B cell (primary cell): Measurements from ENCODE around the gene MAP1B.

ENCODE experiments used
- EZH2 ChIP-seq: IDR thresholded peaks from 2 replicates; pipeline ENCODE4 v1.6.1; 2012; ENCODE audit warnings: borderline replicate concordance, low read depth, mild to moderate bottlenecking, moderate library complexity, low read length; ENCODE audit not compliant: insufficient read depth, poor library complexity, severe bottlenecking
- TF ChIP-seq, protein P1 (sequence below): fragments of 200-600 bp; IDR thresholded peaks from one replicate; pipeline ENCODE4 v1.8.0; 2022; ENCODE audit warnings: antibody characterized with exemption, mild to moderate bottlenecking

DNA sequence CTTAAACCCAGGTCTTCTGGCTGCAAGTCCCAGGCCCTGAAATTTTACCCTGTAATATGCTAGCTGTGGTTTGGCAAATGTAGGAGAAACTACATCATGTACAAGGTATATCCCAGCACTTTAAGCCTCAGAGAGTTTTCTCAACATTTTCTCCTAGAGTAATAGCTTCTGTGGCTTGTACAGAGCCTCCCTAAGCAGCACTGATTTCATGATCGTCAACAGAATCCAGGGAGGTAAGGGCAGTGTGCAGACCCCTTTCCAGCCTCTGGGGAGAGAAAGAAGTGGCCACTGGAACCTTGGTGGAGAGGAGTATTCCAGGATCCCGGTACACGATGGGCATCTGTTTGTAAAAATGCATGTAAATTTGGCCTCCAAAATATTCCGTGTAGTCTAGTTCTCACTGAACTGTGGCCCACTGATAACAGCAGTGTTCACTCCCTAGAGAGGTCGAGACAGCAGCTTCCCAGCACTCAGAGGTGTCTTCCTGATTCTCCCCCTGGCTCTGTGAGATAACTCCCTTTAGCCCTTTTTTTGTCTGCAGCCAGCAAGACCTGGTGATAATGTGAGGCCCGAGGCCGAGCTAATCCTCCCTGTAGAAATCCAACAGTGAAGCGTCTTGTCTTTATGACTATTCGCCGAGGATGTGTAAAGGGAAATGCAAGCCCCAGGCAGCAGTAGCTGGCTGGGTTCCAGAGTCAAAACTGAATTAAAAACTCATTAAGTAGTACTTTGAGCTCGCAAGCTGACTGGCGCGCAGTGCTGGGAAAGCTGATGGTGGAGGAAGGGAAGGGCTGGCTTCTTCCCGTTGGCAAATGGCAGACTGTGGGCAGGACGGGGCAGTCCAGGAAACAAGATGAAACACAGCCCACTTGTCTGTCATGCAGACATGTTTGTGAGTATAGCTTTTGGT is 59.0 kb downstream of the MAP1B start:
- TF ChIP-seq, protein P1, sequence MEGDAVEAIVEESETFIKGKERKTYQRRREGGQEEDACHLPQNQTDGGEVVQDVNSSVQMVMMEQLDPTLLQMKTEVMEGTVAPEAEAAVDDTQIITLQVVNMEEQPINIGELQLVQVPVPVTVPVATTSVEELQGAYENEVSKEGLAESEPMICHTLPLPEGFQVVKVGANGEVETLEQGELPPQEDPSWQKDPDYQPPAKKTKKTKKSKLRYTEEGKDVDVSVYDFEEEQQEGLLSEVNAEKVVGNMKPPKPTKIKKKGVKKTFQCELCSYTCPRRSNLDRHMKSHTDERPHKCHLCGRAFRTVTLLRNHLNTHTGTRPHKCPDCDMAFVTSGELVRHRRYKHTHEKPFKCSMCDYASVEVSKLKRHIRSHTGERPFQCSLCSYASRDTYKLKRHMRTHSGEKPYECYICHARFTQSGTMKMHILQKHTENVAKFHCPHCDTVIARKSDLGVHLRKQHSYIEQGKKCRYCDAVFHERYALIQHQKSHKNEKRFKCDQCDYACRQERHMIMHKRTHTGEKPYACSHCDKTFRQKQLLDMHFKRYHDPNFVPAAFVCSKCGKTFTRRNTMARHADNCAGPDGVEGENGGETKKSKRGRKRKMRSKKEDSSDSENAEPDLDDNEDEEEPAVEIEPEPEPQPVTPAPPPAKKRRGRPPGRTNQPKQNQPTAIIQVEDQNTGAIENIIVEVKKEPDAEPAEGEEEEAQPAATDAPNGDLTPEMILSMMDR, result no peak
- TF ChIP-seq EZH2, result no peak
